Measurements from ENCODE around the gene IZUMO1R.
"Not testable (repeated sequence)": the region's sequence is repeated elsewhere in the genome, so short reads cannot be mapped to it uniquely, and the experiment has no call there.

Gene IZUMO1R

DNA sequence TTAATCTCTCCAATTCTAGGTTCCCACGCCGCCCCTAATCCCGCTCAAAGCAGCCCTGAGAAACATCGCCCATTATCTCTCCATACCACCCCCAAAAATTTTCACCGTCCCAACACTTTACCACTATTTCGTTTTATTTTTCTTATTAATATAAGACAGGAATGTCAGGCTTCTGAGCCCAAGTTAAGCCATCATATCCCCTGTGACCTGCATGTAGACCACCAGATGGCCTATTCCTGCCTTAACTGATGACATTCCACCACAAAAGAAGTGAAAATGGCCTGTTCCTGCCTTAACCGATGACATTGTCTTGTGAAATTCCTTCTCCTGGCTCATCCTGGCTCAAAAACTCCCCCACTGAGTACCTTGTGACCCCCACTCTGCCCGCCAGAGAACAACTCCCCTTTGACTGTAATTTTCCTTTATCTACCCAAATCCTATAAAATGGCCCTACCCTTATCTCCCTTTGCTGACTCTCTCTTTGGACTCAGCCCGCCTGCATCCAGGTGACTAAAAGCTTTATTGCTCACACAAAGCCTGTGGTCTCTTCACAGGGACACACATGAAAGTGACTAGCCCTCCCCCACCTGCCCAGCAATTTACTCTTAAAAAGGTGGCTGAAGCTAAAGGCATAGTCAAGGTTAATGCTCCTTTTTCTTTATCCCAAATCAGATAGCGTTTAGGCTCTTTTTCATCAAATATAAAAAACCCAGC, 46.6 kb downstream of the IZUMO1R start:
- not testable (repeated sequence) for H3K9me3 ChIP-seq (ENCODE audit: control insufficient read depth, low read length); H3K36me3 ChIP-seq (ENCODE audit: control insufficient read depth, insufficient read depth, low read length); H3K27ac ChIP-seq (ENCODE audit: low read depth, low read length, severe bottlenecking); H3K4me1 ChIP-seq (ENCODE audit: control insufficient read depth, insufficient read depth, low read length, poor library complexity, severe bottlenecking); H3K4me3 ChIP-seq (ENCODE audit: extremely low read depth, insufficient read depth, low read length, poor library complexity, severe bottlenecking)
- 75 to 100% methylated on average over 1 of the region's 10 CpGs for WGBS, 2 experiments (ENCODE audit: insufficient coverage in 2 of 2)

All from mesodermal cell (in vitro differentiated cells).